ENCODE measurements around the gene ZFHX3.

Gene ZFHX3

DNA sequence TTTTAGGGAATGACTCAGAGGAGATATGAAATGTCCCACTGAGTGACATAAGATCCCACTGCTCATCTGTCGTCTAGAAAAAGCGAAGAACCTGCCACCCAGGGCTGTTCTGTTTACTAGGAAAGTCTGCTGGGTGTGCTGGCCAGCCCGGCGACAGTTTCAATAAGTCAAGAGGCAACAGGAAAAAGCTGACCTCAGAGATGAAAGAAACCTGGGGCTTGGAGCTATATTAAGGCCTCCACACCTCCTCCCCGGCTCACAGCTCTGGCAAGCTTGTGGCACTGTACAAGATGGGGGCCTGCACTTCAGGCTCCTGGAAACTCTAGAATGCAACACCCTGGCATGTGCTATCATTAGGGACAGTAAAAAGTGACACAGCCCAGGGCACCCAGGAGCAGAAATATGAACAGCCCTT, 10.6 kb downstream of the ZFHX3 start:
- DNase-seq: no peak

DNA sequence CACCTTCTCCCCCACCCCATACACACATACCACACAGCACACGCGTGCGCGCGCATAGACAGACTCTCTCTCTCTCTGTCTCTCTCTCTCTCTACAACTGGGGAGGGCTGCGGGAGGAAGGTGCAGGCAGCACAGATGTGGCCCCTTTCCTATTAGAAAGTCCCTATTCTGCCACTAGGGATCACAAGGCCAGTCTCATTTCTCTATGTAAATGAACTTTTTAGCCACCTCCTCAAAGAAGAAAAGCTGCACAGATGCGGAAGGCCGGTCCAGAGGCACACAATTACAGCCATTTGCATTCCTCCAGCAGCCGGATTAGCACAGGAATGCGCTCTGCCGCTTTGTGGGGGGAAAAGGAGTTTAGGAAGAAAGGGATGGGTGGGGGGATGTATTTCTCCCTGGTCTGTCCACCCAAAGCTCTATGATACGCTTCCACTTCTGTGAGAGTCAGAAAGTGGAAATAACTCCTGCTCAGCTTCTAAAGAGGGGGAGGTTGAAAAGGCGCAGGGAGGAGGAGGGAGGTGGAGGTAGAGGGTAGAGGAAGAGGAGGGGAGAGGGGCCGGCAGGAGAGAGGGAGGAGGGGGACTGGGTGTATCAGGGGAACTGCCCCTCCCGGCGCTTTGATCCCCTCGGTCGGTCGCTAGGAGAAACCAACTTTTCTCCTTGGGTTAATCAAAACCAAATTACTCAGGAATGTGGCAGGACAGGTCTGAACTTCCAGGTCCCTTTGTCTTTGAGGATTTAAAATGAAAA, 11.7 kb downstream of the ZFHX3 start:
- no peak for DNase-seq

DNA sequence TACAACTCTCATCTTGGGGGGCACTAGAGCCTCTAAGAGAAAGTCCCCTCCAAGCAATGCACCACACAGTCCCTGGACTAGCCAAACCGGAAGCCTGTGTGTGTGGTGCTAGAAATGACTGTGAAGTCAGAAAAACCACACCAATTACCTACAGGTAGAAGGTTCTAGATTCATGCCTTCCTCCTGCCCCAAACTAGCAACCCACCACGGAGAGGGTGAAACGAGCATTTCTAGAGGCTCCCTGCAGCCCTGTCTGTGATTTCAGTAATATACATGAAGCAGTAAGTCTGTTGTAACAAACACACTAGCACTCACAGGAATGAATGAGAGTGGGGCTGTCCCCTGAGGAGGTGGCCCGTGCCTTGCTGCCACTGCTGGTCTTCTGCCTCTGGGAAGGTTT, 13.6 kb downstream of the ZFHX3 start:
- no peak for DNase-seq

DNA sequence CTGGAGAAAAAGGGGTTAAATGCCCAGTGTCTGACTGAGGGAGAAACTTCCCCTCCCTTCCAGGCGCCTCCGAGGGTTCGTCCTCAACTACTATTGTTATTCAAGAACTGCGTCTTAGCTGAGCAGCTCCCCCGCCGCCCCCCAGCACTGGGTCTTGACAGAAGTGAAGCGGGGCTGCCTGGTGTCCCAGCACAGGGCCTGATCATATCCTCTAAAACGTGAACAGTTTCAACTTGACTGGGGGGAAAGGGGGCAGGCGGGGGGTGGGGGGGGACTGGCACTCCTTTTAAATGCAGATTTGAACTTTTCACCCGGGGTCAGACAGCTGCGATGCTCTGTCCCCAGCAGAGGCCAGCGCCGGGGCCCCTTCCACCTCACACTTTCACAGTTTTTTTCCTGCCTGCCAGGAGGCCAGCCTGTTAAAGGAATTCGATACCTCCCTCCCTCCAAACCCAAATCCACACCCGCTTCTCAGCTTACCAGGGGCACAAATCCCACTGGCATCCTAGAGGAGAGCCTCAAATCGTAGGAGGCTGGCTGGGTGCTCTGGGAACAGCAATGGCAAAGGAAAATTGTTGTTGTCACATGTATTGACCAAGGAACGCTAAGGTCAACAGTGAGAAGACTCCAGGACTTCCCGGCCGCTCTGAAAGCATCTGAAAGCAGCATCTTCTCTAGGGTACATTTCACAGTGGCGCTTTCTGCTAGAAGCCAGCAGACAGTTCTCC, 14.5 kb downstream of the ZFHX3 start:
- DNase-seq: no peak

DNA sequence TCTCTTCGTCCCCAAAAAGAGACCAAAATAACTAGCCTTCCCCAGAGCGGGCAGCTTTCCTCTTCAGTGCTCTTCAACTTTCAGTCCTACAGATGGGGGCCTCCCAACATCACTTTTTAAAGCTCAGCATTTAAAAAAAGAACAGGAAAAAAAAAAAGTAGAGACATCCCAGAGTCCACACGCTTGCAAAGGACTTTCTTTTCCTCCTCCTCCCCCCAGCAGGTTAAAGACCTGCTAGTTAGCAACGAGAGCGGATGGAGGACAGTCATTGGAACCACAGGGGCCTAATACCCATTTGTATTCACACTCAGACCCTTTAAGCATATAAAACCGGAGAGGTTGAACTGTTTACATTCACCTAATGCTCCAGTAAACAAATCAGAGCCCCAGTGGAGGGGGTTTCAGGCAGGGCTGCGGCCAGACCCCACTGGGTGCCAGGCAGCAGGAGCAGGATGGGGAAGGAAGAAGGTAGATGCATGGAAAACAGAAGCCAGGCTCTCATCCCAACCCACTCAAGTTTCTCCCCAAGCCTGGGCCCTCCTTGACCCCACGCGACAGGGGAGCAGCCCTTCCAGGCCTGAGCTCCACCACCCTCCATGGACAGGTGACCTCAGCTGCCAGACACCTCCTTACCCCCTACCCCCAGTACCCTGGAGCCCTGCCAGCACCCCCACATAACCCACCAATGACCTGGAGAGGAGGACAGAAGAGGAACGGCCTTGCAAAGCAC, 15.2 kb downstream of the ZFHX3 start:
- DNase-seq: no peak

DNA sequence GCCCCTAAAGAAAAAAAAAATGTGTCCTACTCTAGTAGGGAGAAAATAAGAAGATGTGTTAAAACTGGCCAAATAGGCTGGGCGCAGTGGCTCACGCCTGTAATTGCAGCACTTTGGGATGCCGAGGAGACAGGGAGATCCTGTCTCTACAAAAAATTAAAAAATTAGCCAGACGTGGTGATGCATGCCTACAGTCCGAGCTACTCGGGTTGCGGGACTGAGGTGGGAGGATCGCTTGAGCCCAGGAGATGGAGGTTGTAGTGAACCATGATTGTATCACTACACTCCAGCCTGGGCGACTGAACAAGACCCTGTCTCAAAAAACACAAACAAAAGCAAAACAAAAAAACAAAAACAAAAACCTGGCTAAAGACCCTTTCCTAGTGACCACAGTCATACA, 15.9 kb downstream of the ZFHX3 start:
- no peak for DNase-seq

DNA sequence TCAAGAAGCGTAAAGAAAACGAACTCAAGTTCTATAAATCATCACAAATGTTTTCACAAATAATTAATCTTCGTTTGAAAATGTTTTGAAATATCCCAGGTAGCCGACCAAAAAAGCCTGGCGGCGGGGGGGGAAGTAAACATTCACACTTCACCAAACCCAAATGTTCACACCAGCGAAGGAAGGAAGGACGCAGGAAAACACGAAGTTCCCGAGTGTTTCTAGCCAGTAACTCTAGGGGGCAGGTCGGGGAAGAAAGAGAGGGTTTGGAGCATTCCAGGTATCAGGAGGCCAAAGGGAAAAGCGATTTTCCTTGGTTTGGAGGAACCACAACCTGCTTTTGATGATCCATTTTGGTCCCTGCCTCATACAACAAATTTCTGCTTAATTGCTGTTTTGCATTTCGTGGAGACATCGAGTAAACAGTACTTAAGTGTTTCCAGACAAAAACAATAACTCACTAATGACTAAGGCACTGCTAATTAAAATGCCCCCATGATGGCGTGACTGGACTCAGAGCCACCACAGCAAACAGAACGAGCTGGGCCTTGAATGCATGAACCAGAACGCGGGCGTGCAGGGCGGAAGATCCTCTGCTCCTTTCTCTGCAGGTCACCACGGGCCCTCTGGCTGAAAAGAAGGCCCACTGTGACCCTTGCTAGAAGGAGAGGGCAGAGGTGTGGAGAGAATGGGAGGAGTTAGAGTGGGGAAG, 16.6 kb downstream of the ZFHX3 start:
- DNase-seq: no peak

DNA sequence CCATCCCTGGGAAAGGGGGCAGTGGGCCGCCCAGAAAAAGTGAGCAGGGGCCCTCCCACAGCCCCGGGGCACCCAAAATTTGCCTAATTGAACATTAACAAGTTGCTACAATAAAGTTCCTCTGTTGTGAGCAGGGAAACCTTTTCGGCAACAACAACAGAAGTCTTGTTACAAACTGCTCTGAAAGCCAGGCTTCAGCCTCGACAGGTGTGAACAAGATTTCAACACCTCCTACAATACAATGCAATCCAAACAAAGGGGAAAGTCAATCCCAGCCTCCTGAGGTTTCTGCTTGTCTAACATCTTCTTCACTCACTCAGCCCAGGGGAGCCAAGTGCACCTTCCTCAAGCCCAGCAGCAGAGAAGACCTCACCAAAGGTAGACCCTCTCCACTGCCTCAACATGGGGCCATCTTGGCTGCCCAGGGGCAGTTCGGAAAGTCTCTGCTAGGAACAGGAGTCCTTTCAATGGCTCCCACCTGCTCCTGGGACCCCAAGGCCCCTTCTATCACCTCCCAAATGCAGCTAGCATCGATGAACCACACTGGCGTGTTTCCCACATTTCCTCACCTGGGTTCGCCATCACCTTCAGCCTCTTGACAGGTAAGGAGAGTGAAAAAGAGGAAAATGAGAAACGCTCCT, 19.1 kb downstream of the ZFHX3 start:
- DNase-seq: no peak

DNA sequence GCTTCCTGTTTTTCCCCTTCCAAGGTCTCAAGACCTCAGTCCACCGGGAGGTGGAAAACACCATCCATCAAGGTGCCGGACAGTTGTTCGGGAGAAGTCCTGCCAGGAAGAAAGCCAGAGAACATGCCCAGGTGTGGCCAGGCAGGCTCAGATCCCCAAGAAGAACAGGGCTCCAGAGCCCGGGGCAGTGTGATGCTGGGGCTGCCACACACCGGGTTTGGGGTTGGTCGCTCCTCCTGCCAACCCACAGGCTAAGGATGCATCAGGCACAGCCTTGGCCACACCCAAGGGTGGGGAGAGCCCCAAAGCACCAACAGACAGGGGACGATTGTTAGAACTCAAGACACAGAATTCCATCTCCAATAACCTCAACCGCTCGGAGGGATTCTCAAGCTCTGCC, 19.7 kb downstream of the ZFHX3 start:
- no peak for DNase-seq

DNA sequence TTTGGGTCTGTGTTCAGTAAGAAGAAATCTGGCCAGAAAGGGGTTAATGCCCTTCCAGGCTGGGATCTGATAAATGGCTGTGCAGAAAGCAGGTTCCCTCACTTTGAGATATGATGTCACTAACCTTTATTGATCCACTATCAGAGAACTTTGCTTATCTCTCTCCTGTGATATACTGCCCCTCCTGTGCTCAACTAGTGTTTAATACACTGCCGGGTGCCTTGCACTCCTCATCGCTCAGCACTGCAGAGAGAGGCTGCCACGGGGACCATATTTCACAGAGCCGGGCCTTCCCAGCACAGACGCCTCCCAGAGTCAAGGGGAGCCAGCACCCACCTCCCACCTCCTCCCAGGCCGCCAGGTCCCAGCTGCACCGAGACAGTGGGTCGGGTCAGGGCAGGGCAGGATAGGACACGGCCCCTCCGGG, 20.2 kb downstream of the ZFHX3 start:
- DNase-seq: no peak

DNA sequence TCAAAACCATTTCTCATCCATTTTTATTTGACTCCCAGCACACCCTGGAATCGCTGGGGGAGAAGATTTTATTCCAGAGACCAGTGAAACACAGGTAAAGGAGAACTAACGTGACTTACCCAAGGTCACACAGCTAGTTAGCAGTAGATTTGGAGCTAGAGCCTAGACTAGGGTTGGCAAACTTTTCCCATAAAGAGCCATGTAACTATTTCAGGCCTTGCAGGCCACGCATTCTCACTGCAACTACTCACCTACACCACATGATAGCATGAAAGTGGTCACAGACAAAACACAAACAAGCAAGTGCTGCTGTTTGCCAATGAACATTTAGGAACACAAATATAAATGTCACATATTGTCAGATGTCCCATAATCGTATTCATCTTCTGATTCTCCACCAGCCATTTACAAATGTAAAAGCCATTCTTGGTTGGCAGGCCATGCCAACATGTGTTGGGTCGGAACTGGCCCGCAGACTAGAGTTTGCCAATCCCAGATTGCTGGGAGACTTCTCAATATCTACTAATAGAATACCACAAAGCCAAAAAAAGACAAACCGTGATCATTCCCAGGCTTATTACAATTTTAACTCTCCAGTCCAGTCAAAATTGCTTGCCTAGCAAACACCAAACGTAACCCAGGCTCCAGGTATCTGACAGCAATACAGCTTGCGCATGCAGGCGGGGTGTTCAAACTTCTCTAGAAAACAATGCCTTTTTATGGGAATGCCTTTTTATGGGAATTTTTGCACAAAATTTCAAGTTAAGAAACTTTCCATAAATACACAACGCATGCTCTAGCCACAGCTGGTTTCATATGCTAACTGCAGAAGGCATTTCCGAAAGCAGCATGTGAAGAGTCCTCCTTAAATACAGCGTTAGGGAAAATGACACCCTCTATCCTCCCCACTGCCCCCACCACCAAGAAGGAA, 20.9 kb downstream of the ZFHX3 start:
- no peak for DNase-seq

DNA sequence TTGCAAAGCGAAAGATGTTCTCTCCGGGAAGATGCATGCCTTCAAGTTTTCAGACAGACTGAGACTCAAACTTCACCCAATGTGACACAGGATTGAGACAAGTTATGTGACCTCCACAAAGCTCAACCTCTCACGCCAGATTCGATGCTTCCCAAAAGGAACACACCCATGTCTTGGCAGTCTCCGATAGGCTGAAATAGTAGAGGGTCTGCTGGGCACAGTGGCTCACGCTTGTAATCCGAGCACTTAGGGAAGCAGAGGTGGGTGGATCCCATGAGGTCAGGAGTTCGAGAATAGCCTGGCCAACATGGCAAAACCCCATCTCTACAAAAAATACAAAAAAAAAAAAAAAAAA, 22.1 kb downstream of the ZFHX3 start:
- no peak for DNase-seq

DNA sequence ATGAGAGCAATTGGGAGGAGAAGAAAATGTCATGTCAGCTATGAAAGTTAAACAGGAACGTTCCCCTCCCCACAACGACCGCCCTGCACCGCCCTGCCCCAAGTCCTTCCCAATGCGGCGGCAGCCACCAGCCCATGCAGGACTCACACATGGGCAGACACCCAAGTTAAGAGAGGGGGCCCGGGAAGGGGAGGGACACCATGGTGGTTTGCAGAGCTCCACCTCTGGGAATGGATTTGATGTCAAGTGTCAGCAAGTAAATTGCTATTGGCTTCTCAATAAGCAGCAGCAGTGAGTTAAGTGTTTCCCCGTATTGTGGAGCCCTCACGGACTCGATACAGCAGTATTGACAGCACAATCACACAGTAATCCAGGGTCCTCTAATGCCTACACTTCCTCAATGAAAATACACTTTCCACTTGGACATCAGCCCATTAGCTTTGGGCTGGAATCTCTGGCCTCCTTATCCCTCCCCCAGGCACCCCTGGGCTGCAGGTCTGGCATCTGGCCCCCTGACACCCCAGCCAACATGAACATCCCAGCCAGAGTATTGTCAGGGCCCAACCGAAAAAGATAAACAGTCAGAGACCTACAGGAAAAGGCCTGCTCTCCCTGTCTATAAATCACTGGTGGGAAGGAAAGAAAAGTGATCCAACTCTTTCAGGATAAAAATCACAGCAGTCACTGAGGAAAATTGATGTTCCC, 22.6 kb downstream of the ZFHX3 start:
- no peak for DNase-seq

DNA sequence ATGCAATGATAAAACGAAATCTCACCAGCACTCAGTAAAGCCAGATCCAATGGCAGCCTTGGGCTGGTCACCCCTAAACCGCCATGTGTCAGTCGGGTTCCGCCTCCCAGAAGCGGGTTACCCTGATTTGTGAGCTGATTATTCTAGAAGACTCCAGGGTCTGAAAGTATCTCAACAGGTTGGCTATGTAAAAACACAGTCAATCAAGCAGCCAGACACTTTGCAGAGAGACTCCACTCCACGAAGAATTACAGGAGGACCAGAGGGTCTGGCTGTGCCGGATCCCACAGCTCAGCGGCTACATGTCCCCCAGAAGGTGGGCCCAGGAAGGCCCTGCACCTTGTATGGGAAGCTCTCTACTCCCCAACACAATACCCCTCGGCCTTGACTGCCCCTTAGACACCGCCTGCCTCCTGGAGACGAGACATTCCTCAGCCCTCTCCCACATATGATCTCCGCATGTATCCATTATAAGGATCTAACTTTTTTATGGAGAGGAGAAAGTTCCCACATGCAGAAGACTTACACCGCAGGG, 23.3 kb downstream of the ZFHX3 start:
- no peak for DNase-seq

DNA sequence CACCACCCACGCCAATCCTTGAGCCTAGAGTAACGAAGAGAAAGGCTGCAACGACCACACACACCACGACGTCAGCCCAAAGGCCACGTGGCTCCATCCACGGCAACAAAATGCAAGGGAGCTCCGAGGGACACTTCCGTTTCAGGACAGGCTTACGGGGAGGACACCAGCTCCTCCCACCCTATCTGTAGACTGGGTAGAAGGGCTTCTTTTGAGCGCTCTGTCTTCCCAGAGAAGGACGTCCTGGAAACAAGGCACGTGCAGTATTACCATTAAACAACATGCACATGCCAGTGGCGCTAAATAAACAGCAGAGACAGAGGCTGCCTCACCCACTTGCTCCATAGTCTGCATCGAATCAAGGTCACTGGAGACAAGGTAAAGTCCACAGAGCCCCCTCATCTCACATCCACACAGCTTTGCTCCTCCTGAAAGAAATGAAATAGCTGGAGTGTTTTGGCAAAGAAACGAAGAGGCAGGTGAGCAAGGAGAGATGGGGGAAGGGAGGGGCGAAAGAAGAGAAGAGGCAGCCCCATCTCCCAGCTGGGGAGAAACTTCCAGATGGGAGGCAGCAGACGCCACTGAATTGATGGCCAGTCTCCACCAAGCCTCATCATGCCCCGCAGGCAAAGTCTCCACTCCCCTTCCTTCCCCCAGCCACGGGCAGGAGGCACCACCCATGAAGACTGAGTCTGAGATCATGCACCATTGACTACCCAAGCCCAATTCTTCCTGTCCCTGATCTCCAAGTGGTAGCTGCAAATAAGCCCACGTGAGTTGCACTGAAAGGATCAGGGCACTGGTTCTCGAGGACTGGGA, 24.0 kb downstream of the ZFHX3 start:
- no peak for DNase-seq

DNA sequence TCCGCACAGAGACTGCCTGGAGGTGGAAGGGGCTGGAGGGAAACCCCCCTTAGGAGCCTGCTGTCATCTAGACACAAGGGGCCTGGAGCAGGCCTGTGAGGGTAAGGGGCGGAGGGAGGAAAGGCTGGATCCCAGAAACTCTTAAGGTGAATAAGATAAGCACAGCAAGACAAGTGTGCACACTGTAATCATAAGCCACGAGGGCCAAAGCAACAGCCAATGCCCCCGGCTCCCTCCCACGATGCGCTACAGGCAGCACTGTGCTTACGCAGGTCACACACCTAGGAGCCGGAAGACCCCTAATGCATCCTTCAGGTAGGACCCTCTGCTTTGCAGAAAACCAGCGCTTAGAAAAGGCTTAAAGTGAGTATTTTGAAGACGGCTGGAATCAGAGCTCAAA, 24.6 kb downstream of the ZFHX3 start:
- DNase-seq: no peak

DNA sequence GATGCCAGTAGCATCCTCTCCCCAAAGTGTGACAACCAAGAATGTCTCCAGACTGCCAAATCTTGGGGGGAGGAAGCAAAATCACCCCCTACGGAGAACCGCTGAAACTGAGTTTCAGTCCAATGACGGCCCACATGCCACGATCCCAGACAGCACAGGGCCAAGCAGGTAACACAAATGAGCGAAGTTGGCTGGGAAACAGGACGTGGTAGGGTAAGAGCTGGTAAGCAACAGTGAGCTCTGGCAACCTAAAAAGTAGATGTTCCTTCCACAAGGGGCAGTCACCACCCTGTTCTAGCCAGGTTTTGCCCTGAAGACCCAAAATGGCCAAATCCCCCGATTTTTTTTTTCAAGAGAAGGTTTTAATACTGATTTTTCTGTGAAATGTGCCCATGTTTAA, 25.4 kb downstream of the ZFHX3 start:
- DNase-seq: no peak

DNA sequence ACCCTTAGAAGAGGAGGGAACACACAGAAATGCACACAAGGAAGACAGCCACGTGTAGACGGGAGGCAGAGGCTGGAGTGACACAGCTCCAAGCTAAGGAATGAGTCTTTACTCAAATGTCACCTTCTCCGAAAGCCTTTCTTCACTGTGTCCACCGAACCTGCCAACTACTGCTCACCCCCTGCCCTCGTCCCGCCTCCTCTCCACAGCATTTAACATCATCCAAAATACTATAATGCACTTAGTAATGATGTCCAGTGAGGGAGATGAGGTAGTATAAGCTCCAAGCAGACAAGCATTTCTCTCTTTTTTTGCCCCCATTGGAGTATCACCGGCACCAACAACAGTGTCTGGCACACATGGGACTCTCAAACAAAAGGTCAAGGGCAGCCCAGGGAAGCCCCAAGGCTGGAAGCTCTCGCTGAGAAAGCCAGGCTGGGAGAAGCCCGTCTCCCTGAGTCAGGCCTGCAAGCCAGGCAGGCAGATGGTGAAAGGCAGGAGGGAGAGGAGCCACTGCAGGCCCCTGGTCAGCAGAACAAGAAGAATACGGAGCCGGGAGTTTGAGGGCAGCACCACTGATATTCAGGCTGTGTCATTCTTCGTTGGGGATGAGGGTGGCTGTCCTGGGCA, 25.9 kb downstream of the ZFHX3 start:
- DNase-seq: no peak

DNA sequence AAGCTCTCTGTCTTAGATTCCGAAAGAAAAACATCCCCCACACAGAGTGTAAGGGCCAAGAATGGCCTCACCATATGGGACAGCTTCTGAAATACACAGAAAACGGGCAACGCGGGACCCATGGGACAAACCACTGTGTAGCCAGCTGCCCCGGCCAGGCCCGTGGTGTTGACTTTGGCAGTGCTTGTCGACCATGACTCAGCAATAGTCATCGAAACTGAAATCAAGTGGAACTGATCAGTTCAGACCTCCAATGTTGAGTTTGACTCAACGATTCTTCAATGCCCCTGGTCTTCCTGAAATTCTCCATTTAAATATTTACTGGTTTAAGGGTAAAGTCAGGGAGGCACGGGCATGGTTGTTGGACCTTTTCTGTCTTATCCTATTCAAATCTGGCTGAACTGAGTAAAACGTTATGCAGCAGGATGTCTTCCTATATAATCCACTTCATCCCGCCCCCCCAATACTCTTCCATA, 27.5 kb downstream of the ZFHX3 start:
- DNase-seq: no peak
